HepG2 (cell line): ENCODE measurements around the gene MGLL. TPM values are rescaled to one million over a fixed set of nuclear protein-coding genes. Genes with fewer than 3 reads are reported as not detected.
"Not testable (repeated sequence)": the region's sequence is repeated elsewhere in the genome, so short reads cannot be mapped to it uniquely, and the experiment has no call there.

Experiments
- ATAC-seq: fragments of 200-7000 bp; cut with Tn5 transposase; 3 replicates; pipeline ENCODE4 v1.9.1; 2020; ENCODE audit warnings: mild to moderate bottlenecking, moderate library complexity
- BruUV-seq: library from RNA; stranded (reverse); fragments of 400-500 nt; replicated peaks from 2 replicates; lab custom pipeline; 2021; lab: Mats Ljungman, UMichigan
- CTCF ChIA-PET: fragments of 300-600 bp; formaldehyde crosslinking; extraction: SDS; loops from one replicate; lab custom pipeline; 2021; ENCODE audit warnings: low total read pairs, inconsistent platforms, low intra/inter-chr PET ratio; lab: Yijun Ruan, JAX
- POLR2A ChIA-PET: fragments of 350-600 bp; sonication (Branson Sonifier 250); formaldehyde crosslinking; loops from one replicate; lab custom pipeline; 2020; ENCODE audit warnings: antibody characterized with exemption, inconsistent platforms; lab: Yijun Ruan, JAX
- DNase-seq: peaks from one replicate; pipeline ENCODE4 v3.0.0-alpha.2; 2015; ENCODE audit warnings: low spot score
- FAIRE-seq: peaks from 3 replicates; lab custom pipeline; 2011; peaks lifted over from hg19 to GRCh38; lab: Jason Lieb, UNC
- H2AFZ ChIP-seq: one replicate; pipeline ENCODE4 v1.6.1; 2011; ENCODE audit warnings: low read length, inconsistent platforms
- H3K27ac ChIP-seq: fragments of 300-600 bp; 3 replicates; pipeline ENCODE4 v1.8.0; 2011; ENCODE audit warnings: mixed run types, mild to moderate bottlenecking, mixed read lengths, low read length, inconsistent platforms; ENCODE audit not compliant: insufficient read depth; ENCODE audit errors: extremely low read length
- H3K27me3 ChIP-seq, 2 experiments: fragments of 200-600 bp in 1 of 2; 2 replicates in 1 of 2; 3 replicates in 1 of 2; pipeline versions ENCODE4 v1.6.0 to v1.8.0; 2011; ENCODE audit warnings: low read length in 2 of 2, mild to moderate bottlenecking in 2 of 2, moderate library complexity in 2 of 2, inconsistent platforms in 1 of 2; ENCODE audit not compliant: insufficient read depth in 2 of 2, control insufficient read depth in 1 of 2
- H3K36me3 ChIP-seq, 2 experiments: fragments of 200-600 bp in 1 of 2; replicated peaks in 1 of 2; 2 replicates in 1 of 2; 3 replicates in 1 of 2; pipeline versions ENCODE4 v1.5.1 to v1.8.0; 2011; ENCODE audit warnings: low read length in 2 of 2, inconsistent platforms in 1 of 2; ENCODE audit not compliant: insufficient read depth in 2 of 2, control insufficient read depth in 1 of 2
- H3K4me1 ChIP-seq: 2 replicates; pipeline ENCODE4 v1.5.1; 2012; ENCODE audit warnings: low read length, inconsistent platforms; ENCODE audit not compliant: insufficient read depth
- H3K4me2 ChIP-seq: 2 replicates; pipeline ENCODE4 v1.6.0; 2011; ENCODE audit warnings: low read depth, low read length, inconsistent platforms
- H3K4me3 ChIP-seq, 3 experiments: fragments of 200-600 bp in 1 of 3; sonication (generic), shearing (Covaris generic) in 1 of 3; replicated peaks in 1 of 3; 2 replicates each; pipeline ENCODE4 v1.5.1; 2011 to 2016; ENCODE audit warnings: low read length in 3 of 3, inconsistent platforms in 2 of 3, low read depth in 2 of 3, mild to moderate bottlenecking in 2 of 3, control low read depth in 1 of 3, mixed read lengths in 1 of 3; ENCODE audit not compliant: insufficient read depth in 1 of 3
- H3K79me2 ChIP-seq: one replicate; pipeline ENCODE4 v1.6.1; 2011; ENCODE audit warnings: low read length, inconsistent platforms; ENCODE audit not compliant: insufficient read depth
- H3K9ac ChIP-seq: 2 replicates; pipeline ENCODE4 v1.6.0; 2011; ENCODE audit warnings: mild to moderate bottlenecking, low read depth, low read length, inconsistent platforms; ENCODE audit not compliant: insufficient read depth
- H3K9me3 ChIP-seq: 2 replicates; pipeline ENCODE4 v1.5.1; 2012; ENCODE audit warnings: mild to moderate bottlenecking, low read length
- H4K20me1 ChIP-seq: 2 replicates; pipeline ENCODE4 v1.6.0; 2011; ENCODE audit warnings: inconsistent platforms, mild to moderate bottlenecking, low read length, moderate library complexity; ENCODE audit not compliant: insufficient read depth
- BCLAF1 ChIP-seq: fragments of 450-650 bp; IDR thresholded peaks from 2 replicates; pipeline ENCODE4 v1.6.1; 2017; ENCODE audit warnings: mild to moderate bottlenecking
- CENPBD1 ChIP-seq: sonication (generic); formaldehyde crosslinking; IDR thresholded peaks from 2 replicates; pipeline ENCODE4 v1.8.0; 2022; ENCODE audit warnings: missing genetic modification reagents, low read depth, mild to moderate bottlenecking, borderline replicate concordance
- HDAC6 ChIP-seq: fragments of 200-600 bp; sonication (generic); IDR thresholded peaks from 2 replicates; pipeline ENCODE4 v1.7.0; 2017; ENCODE audit warnings: mild to moderate bottlenecking, antibody characterized with exemption, low read length, low read depth
- HOXA5 ChIP-seq: sonication (generic); formaldehyde crosslinking; IDR thresholded peaks from 2 replicates; pipeline ENCODE4 v1.4.0; 2020; ENCODE audit warnings: missing genetic modification reagents
- IRF1 ChIP-seq: sonication (generic); formaldehyde crosslinking; IDR thresholded peaks from 2 replicates; pipeline ENCODE4 v1.4.0; 2020; ENCODE audit warnings: low read depth, mild to moderate bottlenecking, missing genetic modification reagents
- TBX2 ChIP-seq: sonication (generic); formaldehyde crosslinking; IDR thresholded peaks from 2 replicates; pipeline ENCODE4 v1.5.0; 2020; ENCODE audit warnings: missing genetic modification reagents, mild to moderate bottlenecking, borderline replicate concordance
- ZNF496 ChIP-seq: sonication (generic); formaldehyde crosslinking; IDR thresholded peaks from 2 replicates; pipeline ENCODE4 v1.8.1; 2023; ENCODE audit warnings: mild to moderate bottlenecking, moderate library complexity, missing genetic modification reagents; ENCODE audit not compliant: insufficient replicate concordance
- WGBS: methylation state at CpG from one replicate; pipeline ENCODE4 v1.1.6; 2017; ENCODE audit warnings: low lambda C conversion rate; 5-methylcytosine and 5-hydroxymethylcytosine counted together
- in situ Hi-C: cut with HindIII; loops from 2 replicates; pipeline ENCODE4 v1.10.0; 2017; ENCODE audit warnings: low pct_unique_long_range_greater_than_20kb; ENCODE audit not compliant: extremely low pct_ligation_motif_present
- intact Hi-C: fragments of 100-400 bp; cut with micrococcal nuclease; formaldehyde crosslinking; loops from one replicate; pipeline ENCODE4 v1.10.0; 2022; ENCODE audit not compliant: unreplicated experiment
- polyA plus RNA-seq, 8 experiments: library from polyadenylated mRNA; depleted of rRNA in 3 of 8; stranded (reverse) in 7 of 8; unstranded in 1 of 8; fragments of >200 nt; fragmentation: Illumina TruSeq in 4 of 8; extraction: Trizol in 4 of 8; gene quantifications; 2 replicates each; pipeline versions ENCODE4 v1.2.1 to v1.2.3, GENCODE V29; 2011 to 2016; ENCODE audit warnings: low read depth in 4 of 8, missing spikeins in 1 of 8, mixed read lengths in 1 of 8; ENCODE audit not compliant: insufficient read depth in 1 of 8
- total RNA-seq, 5 experiments: library from RNA; depleted of rRNA; stranded (reverse); fragments of >200 nt; fragmentation: Illumina TruSeq; extraction: Trizol; gene quantifications; 2 replicates each; pipeline ENCODE4 v1.2.3, GENCODE V29; 2016; ENCODE audit warnings: low read depth in 1 of 5

Gene MGLL
- total and polyA plus RNA-seq, 2 of the 13 experiments (the other 11 are each of a cell fraction or from before 2014, with no cell fraction given) = not detected

GRCh38 chr3:127684871-127685707 is 137.2 kb downstream of the MGLL start (continued):
- TF ChIP-seq IRF1 (CRISPR knock-in tag) (no peak), BCLAF1 (no peak)

- BruUV-seq = no TSS peak
- in situ Hi-C loops (loop anchor here (10.0 kb wide), 1 partner anchor 282 kb away; no protein-coding TSS in a partner anchor), intact Hi-C loops (no loop called here)
- H3K27ac ChIP-seq = no peak overlapping the region
- ChIA-PET POLR2A (no interaction called here), CTCF (no interaction called here)
- no peak overlapping the region for H3K4me2 ChIP-seq
- no peaks in the 10 kb centered on the region for H4K20me1 ChIP-seq
- H2AFZ ChIP-seq = no peak overlapping the region
- no peaks in the 10 kb centered on the region for H3K4me1 ChIP-seq
- WGBS = 5% methylated on average over 2 of the region's 8 CpGs
- H3K9ac ChIP-seq = no peak overlapping the region
- H3K36me3 ChIP-seq = no peaks in the 10 kb centered on the region
- ATAC-seq (no peak), DNase-seq (no peak), FAIRE-seq (no peak)
- no peaks in the 10 kb centered on the region for H3K79me2 ChIP-seq
- no peaks in the 10 kb centered on the region for H3K9me3 ChIP-seq
- no peak overlapping the region for H3K4me3 ChIP-seq
- no peaks in the 10 kb centered on the region; a peak in 1 of 5 replicates for H3K27me3 ChIP-seq
- no peak for TF ChIP-seq CENPBD1
- TF ChIP-seq TBX2 (CRISPR knock-in tag) = no peak
- TF ChIP-seq HDAC6 = no peak
- TF ChIP-seq HOXA5 = no peak
- no peak for TF ChIP-seq ZNF496 (CRISPR knock-in tag)
Observed at GRCh38 chr3:127682561-127682960, 139.8 kb downstream of the MGLL start.

GRCh38 chr3:127682175-127682554 is 140.2 kb downstream of the MGLL start:
- H3K27ac ChIP-seq, DNase-seq, BruUV-seq, H3K27me3 ChIP-seq, POLR2A ChIA-PET, intact Hi-C loops, H3K9ac ChIP-seq, H3K36me3 ChIP-seq, H3K4me1 ChIP-seq, H3K9me3 ChIP-seq, CTCF ChIA-PET, H3K4me2 ChIP-seq, H3K79me2 ChIP-seq, FAIRE-seq, ATAC-seq, H3K4me3 ChIP-seq, H2AFZ ChIP-seq, H4K20me1 ChIP-seq: not testable (repeated sequence)
- in situ Hi-C loops = loop anchor here (10.0 kb wide), 1 partner anchor 283 kb away; no protein-coding TSS in a partner anchor
- WGBS = 40% methylated on average over 6 of the region's 6 CpGs
